NCI-H82 treated with DMSO at 0.1 percent for 48 hours (cell line): ENCODE results near the gene DOHH.
"Not testable (repeated sequence)": the region's sequence is repeated elsewhere in the genome, so short reads cannot be mapped to it uniquely, and the experiment has no call there.

Source experiments
- DNase-seq: peaks from one replicate; lab custom pipeline; 2025; ENCODE audit not compliant: unreplicated experiment; lab: John Stamatoyannopoulos, UW

The DOHH gene

GRCh38 chr19:3462991-3463713, 37.3 kb downstream of the DOHH start:
- DNase-seq = no peak

GRCh38 chr19:3459965-3460582, 40.4 kb downstream of the DOHH start:
- no peak for DNase-seq

DNA sequence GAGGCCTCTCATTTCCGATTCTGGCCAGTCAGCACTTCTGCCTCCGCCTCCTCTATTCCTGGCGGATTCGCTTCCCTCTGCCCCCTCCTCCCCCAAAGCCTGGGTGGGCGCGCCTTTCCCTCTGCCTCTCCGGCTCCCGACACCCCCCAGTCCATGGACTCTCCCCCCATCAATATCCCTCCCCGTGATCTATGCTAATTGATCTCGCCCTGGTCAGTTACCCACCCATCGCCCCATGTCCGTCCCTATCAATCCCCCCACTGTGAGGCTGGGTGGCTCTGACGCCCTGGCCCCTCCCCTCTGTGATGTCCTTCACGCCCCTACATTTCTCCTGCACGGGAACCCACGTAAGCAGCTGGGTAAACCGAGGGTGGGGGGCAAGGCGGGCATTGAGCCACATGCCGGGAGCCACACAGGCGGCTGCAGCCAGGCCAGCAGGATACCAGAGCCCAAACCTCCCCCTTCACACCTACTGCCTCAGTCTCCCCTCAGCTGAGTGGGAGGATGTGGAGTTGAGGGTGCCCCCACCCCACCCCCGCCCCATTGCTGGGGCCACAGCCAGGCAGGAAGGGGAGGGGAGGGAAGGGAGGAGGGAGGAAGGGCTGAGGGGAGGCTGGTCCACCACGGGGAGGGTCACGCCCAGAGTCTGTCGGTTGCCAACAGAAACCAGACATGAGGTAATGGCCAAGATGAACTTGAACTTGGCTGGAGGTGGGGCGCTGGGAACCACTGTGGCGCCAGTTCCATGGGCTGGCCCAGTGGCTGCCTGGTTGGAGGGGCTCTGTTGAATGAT, 41.2 kb downstream of the DOHH start:
- no peak for DNase-seq

- no peak for DNase-seq
Measured at GRCh38 chr19:3458229-3459088, 42.0 kb downstream of the DOHH start.

- DNase-seq = no peak
Measured at GRCh38 chr19:3457528-3458228, 42.8 kb downstream of the DOHH start.

DNA sequence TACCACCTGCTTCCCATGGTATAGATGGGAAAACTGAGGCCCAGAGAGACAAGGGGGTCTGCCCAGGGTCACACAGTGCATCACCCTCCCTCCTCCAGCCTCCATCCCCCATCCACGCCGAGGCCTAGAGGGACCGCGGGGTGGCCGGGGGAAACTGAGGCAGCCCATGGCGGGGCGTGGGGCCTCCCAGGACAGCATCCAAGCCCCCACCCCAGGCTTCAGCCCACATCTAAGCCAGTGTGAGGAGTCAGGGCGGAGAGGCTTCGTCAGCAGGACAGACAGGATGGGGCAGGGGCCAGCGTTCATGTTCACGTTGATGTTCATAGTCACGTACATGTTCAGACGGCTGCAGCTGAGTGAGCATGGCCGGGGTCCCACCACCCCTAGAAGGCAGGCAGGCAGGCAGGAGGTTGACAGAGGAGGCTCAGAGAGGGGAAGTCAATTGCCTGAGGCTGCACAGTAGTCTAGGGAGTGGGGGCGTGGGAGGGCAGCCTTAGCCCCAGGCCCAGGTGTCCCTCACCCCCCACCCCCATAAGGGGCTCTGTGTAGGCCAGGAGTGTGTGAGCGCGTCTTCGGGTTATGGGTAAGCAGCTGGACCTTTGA, 43.4 kb downstream of the DOHH start:
- no peak for DNase-seq

DNA sequence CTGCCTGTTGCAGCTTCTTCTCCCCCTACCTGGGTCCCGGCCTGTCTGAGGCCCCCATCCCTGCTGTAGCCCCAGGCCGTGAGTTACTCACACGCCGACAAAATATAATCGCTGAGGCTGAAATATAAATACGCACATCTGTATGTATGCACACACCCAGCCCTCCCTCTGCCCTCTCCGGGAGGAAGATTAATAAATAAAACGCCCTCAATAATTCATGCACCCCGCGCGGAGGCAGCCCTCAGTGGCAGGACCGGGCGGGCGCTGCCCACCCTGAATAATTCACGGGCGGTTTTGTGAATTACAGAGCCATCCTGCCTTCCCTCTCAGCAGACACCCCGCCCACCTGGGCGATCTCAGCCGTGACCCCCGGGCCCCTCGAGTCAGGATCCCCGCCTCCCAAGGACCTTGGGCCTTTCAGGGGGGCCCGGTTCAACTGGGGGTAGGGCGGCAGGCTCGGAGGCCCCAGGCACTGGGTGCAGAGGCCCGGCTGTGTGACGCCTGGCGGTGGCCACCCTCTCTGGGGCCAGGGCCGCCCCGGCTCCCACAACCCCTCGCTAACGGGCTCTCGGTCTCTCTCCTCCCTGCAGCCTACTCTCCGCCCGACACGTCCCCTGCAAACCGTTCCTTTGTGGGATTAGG, 44.4 kb downstream of the DOHH start:
- no peak for DNase-seq

GRCh38 chr19:3455393-3455955, 45.0 kb downstream of the DOHH start:
- no peak for DNase-seq

DNA sequence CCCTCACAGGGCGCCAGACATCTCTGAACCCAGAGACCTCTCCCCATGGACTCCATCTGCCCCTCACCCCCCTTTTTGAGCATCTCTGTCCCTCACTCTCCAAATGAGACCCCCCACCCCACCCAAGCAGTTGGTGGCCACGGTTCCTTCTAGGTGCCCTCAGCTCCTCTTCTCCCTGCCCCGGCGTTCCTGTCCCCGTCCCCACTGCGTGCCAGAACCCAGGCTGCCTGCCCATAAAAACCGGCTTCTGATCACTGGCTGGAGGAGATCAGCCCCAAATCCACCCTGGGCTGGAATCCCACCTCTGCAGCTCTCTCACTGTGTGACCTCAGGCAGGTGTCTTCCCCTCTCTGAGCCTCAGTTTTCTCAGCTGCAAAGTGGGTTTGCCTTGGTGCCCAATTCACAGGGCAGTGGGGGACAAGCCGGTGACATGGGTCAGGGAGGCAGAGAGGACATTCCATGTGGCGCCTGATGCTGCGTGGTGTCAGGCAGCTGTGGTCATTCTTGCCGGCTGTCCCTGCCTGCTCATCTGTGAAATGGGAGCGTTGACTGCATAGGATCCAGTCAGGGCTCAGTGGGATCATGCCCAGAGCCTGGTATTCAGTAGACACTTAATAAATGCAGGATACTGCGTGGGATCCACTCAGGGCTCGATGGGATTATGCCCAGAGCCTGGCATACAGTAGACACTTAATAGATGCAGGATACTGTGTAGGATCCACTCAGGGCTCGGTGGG, 45.6 kb downstream of the DOHH start:
- DNase-seq = no peak

GRCh38 chr19:3453840-3454239, 46.6 kb downstream of the DOHH start:
- no peak for DNase-seq

GRCh38 chr19:3452942-3453214, 47.6 kb downstream of the DOHH start:
- DNase-seq = not testable (repeated sequence)

GRCh38 chr19:3452171-3452941, 48.1 kb downstream of the DOHH start:
- DNase-seq = no peak

DNA sequence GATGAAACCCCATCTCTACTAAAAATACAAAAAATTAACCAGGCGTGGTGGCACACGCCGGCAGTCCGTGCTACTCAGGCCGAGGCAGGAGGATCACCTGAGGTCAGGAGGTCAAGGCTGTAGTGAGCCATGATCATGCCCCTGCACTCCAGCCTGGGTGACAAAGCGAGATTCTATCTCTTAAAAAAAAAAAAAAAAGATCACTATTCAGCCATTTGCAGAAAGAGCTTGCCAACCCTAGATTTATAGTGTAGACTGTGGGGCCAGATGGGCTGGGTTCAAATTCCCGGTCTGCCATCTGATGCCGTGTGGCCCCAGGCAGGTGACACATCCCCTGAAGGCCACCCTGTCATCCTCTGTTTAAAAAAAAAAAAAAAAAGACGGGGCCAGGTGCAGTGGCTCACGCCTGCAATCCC, 49.0 kb downstream of the DOHH start:
- no peak for DNase-seq

- no peak for DNase-seq
Measured at GRCh38 chr19:3450796-3451411, 49.6 kb downstream of the DOHH start.

- no peak for DNase-seq
Measured at GRCh38 chr19:3448616-3449334, 51.7 kb downstream of the DOHH start.

DNA sequence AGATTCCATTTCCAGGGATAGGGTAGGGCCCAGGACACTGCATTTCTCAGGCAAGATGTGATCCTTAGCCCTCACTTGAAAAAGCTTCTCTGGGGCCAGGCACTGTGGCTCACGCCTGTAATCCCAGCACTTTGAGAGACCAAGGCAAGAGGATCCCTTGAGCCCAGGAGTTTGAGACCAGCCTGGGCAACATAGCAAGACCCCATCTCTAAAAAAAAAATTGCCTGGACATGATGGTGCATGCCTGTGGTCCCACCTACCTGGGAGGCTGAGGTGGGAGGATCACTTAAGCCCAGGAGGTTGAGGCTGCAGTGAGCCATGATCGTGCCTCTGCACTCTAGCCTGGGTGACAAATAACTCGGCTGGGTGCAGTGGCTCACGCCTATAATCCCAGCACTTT, 53.8 kb downstream of the DOHH start:
- DNase-seq = not testable (repeated sequence)

DNA sequence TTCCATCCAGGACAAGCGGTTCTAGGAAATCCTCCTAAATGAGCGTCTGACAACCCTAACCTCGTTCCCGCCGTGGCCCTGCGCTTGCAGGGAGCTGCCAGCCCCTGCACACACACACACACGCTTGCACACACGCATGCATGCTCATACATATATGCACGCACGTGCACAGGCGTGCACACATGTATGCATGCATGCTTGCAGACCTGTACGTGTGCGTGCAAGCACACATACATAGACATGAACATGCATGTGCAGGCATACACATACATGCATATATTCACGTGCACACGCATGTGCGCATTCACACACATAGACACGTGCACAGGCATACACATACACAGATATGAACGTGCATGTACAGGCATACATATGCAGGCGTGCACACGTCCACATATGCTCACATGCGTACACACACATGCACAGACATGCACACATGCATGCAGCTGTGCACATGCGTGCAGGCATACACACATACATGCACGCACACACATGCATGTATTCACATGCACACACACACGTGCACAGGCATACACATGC, 55.7 kb downstream of the DOHH start:
- no peak for DNase-seq
